GM19043 (cell line): Measurements from ENCODE around the gene PRKCG.
"Not testable (repeated sequence)": the region's sequence is repeated elsewhere in the genome, so short reads cannot be mapped to it uniquely, and the experiment has no call there.

Experiments
- ATAC-seq: cut with Tn5 transposase; IDR thresholded peaks from one replicate; pipeline ENCODE4 v1.9.1; 2021; ENCODE audit warnings: low read depth; ENCODE audit not compliant: unreplicated experiment

The PRKCG gene

DNA sequence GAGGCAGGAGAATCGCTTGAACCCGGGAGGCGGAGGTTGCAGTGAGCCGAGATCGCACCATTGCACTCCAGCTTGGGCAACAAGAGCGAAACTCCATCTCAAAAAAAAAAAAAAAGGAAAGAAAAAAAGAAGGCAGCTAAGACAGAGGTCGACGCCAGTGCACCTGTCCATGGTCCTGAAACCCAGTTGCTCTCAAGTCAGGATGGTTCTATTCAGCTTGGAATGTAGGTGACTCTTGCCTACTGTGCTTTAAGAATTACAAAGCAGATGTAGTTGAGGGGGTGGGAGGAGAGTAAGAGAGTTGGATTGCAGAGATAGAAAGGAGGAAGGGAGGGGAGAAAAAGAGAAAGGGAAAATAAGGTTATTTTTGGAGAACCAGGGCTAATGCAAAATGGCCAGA lies 45.7 kb downstream of the PRKCG start:
- no peak for ATAC-seq

- ATAC-seq, result no peak
These were observed 54.0 kb downstream of the PRKCG start for GRCh38 chr19:53936029-53936428.

- ATAC-seq, result no peak
These were observed 60.2 kb downstream of the PRKCG start for GRCh38 chr19:53942001-53942786.

DNA sequence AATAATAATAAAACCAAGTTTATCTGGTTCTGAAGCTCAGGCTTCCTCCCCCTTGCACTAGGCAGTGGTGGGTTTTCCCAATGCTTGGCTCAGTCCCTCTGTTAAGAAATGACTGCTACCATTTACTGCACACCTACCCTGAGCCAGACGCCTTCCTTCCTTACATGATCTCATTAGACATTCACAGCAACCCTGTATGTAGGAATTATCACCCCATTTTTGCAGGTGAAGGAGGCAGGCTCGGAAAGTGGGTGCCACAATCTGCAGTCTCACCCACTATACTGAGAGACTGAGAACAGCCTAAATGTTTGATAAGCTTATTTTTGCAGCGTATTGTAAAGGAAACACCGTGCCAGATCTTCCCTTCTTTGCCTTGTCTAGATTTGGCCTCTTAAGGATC lies 62.4 kb downstream of the PRKCG start:
- ATAC-seq, result no peak

DNA sequence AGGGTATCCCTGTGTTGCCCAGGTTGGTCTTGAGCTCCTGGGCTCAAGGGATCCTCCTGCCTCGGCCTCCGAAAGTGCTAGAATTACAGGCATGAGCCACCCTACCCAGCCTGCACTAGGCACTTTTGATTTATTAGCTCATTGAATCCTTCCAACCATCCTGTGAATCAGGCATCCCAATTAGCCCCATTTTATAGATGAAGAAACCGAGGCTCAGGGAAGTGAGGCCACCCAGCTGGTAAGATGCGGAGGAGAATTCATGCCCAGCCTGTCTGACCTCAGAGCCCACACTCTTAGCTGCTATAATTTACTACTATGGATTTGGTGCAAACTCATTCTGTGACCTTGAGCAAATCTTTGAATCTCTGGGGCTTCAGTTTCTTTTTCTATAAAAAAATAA lies 62.9 kb downstream of the PRKCG start:
- no peak for ATAC-seq

- ATAC-seq, result no peak
These were observed 63.4 kb downstream of the PRKCG start for GRCh38 chr19:53945441-53945840.

DNA sequence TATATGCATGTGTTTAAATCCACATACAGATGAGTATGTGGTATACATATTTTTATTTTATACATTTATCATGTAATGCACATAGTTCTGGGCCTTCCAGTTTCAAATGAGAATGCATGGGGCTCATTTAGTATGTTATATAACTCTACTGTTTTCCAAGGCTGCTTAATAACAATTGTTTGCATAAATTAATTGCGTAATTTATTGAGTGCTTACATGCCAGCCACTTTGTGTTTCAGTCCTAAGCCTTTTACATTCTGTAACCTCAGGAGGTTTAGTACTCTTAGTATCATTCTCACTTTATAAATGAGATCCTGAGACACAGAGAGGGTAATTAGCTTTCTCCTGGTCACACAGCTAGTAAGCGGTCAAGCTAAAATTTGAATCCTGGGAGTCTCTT lies 64.0 kb downstream of the PRKCG start:
- ATAC-seq, result no peak

- ATAC-seq, result no peak
These were observed 65.6 kb downstream of the PRKCG start for GRCh38 chr19:53947624-53948023.

DNA sequence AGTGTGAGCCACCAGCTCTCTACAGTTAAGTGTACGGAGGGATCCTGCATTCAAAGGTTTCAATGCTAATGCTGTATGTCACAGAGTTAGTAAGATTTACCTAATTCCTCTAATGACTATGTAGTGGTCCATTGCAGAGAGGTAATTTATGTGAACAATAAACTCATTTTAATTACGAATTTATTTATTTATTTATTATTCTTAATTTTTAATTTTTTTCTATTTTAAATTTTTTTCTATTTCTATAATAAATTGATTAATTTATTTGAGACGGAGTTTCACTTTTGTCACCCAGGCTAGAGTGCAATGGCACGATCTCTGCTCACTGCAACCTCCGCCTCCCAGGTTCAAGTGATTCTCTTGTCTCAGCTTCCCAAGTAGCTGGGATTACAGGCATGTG lies 66.6 kb downstream of the PRKCG start:
- ATAC-seq, result not testable (repeated sequence)

GRCh38 chr19:53951436-53951835 lies 69.4 kb downstream of the PRKCG start:
- no peak for ATAC-seq

- ATAC-seq, result no peak
These were observed 70.0 kb downstream of the PRKCG start for GRCh38 chr19:53951947-53952346.

- ATAC-seq, result no peak
These were observed 71.4 kb downstream of the PRKCG start for GRCh38 chr19:53953383-53953782.
